Dermis blood vessel endothelial cell (primary cell): ENCODE measurements around the gene MOB3B. TPM values are rescaled to one million over a fixed set of nuclear protein-coding genes. Genes with fewer than 3 reads are reported as not detected.
"Not testable (repeated sequence)": the region's sequence is repeated elsewhere in the genome, so short reads cannot be mapped to it uniquely, and the experiment has no call there.

ENCODE experiments used
- DNase-seq: peaks from one replicate; pipeline ENCODE4 v3.0.0; 2010
- total RNA-seq: library from RNA; depleted of rRNA; stranded (reverse); fragments of >200 nt; gene quantifications from 2 replicates; pipeline ENCODE4 v1.2.3, GENCODE V29; 2014

Gene MOB3B
- total RNA-seq, 1 donor from 2014 or later = 0.85 TPM

DNA sequence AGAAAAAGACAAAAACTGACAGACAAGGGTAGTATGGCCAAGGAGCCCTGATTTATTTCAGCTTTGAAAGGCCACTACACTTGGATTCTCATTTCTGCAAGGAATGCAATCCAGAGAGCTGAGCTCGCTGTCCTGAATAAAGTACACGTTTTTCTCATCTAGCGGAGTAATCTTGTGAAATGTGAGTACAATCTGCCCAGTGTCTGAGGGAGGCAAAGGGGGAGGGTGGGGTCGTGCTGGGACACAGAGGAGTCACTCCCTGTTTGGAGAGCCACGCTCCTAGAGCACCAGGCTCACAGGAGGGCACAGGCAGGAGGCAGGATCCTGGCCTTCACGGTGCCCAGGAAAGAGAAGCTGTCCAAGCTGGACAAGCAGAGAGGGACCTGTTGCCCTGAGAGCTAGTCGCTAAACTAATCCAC lies 56.5 kb downstream of the MOB3B start:
- DNase-seq = no peak

DNA sequence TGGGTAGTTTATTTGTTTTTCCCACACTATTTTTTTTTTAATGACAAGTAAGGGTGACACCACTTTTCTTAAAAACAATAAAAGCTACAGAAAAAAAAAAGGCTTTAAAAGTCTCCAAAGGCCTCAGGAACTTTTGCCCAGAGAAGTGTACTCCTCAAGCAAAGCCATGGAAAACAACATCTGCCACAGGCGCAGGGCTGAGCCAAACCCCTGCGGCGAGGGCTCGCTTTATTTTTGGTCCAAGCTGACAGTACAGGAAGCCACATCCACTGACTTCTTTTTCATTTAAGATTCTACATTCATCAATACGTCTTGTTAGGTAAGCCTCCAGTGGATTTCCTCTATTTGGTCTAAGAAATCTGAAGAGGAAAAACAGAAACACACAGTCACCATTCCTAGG lies 57.4 kb downstream of the MOB3B start:
- no peak for DNase-seq

DNA sequence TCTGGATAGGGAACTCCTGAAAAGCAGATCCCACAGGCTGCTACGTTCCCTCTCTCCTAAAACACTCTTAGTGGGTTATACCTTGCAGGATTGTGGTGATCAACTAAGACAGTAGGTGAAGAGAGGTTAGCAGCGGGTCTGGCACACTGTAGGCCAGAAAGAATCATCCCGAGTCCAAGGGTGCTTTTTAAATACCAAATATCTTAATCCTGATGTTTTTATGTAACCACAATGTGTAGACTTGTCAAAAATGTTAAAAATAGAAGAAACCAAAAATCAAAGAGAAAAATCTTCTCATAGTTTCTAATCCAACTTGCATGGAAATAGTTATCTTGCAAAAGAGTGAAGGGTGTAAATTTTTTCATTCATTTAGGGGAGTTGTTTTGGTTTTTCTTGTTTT lies 57.8 kb downstream of the MOB3B start:
- no peak for DNase-seq

DNA sequence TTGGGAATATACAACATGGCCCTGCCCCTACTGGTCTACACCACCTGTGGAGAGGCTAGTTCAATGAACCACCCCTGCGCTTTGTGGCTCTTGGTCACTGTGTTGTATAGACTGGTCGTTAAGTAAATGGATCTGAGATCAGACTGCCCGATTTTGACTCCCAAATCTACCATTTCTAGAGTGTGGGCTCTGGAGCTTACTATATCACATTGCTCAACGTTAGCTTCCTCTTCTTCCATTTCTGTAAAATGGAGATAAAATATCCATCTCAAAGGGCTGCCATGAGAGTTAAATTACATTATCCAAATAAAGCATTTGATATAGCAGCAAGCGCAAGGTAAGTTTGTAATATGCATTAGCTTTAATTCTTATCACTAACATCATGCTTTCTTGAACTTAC lies 58.2 kb downstream of the MOB3B start:
- no peak for DNase-seq

DNA sequence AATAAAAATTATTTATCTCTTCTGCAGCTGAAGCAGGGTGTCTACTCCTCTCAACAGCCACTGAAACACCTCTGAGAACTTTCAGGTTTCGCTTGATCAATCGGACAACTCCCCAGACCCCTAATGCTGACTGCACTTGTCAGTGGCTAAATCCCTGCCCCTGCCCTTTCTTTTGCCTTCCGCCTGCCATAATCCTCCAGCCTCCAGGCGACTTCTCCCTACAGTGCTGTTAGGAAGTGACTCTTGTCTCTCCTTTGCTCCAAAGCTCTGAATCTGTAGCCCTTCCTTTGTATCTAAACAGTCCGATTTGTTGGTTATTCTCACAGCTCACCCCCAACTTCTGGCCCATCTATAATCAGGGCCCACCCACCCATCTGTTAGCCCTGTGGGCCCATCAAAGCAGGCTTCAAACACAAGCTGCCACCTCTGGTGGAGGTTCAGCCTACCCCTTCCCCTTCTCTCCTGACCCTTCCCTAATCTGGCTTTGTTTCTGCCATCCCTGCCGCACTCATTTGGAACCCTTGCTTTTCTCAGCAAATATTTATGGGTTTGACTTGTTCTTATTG lies 59.2 kb downstream of the MOB3B start:
- DNase-seq = no peak

DNA sequence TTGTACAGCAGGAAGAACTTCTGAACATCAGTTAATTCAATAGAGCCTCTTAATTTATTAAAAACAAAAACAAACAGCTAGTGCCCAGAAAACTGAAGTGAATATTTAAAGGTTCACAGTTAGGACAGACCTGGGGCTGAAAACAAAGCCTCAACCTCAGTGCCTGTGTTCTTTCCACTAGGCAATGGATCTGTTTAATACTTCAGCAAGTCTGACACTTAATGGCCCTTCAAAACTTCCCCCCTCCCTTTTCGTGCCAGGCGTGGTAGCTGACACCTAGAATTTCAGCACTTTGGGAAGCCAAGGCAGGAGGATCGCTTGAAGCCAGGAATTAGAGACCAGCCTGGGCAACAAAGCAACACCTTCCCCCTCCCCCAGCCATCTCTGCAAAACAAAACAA lies 60.1 kb downstream of the MOB3B start:
- DNase-seq = no peak

DNA sequence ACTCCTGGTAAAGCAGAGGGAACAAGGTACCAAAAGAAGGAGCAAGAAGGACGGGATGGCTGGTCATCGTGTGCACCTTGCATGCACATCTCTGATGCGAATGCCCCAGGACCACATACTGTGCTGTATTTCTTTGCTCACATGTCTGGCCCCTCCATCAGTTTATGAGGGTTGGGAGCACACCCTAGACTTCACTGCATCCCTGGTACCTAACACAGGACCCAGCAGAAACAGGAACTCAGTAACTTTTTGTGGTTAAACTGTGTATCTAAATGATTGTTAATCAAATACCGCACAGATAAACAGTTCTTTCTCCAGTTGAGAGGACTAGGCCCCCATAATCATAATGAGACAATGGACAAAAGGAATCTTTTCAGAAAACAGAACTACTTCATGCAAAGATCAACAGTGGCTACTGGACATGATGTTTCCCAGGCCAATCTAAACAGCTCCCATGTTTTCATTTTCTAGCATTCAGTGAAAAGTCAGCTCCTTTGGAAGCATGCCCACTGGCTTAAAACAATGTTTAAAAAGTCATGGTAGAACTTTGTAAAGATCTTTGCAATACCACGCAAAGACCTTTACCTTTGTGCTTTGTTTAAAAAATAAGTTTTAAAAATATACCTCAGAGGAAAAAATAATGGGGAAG lies 61.0 kb downstream of the MOB3B start:
- no peak for DNase-seq

DNA sequence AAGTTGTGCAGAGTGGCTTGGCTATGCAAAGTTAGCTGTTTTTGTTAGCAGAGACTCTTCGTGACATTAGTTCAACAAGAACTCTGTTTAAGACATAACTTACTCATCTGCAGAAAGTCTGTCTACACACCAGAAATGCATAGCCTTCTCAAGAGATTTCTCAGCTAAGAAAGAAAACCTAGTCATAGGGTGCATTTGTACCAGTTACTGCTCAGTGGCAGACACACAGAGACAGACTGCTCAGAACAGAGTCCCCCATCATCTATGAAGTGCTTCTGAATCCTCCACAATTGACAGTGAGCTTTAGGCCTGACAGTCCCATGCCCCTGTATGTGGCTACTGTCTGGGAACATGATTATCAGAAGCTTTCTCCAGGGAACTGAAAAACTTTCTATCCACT lies 61.6 kb downstream of the MOB3B start:
- DNase-seq = no peak

DNA sequence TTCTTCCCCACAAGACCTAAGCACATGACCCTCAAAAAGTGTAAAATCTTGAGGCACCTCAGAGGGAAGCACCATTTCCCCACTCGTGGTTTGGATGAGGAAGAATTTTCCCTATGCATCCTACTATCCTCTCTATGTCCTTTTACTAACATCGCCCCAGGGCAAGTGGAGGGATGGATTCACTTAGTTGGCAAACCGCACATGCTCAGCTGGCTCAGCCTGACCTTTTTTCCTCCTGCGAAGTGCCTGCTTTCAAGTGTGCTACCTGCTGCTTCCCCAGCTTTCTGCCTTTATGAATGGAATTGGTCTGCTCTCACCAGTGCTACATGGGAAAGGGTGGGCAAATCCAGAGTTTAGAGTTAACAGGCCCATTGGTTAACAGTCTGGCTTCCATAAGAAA lies 62.1 kb downstream of the MOB3B start:
- no peak for DNase-seq

DNA sequence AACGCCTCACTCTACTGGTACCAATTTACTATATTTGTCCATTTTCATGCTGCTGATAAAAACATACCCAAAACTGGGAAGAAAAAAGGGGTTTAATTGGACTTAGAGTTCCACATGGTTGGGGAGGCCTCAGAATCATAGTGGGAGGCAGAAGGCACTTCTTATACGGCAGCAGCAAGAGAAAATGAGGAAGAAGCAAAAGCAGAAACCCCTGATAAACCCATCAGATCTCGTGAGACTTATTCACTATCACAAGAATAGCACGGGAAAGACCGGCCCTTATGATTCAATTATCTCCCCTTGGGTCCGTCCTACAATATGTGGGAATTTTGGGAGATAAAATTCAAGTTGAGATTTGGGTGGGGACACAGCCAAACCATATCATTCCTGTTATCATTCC lies 63.1 kb downstream of the MOB3B start:
- DNase-seq = not testable (repeated sequence)

DNA sequence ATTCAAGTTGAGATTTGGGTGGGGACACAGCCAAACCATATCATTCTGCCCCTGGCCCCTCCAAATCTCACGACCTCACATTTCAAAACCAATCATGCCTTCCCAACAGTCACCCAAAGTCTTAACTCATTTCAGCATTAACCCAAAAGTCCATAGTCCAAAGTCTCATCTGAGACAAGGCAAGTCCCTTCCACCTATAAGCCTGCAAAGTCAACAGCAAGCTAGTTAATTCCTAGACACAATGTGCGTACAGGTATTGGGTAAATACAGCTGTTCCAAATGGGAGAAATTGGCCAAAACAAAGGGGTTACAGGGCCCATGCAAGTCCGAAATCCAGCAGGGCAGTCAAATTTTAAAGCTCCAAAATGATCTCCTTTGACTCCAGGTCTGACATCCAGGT lies 64.7 kb downstream of the MOB3B start:
- DNase-seq = not testable (repeated sequence)

DNA sequence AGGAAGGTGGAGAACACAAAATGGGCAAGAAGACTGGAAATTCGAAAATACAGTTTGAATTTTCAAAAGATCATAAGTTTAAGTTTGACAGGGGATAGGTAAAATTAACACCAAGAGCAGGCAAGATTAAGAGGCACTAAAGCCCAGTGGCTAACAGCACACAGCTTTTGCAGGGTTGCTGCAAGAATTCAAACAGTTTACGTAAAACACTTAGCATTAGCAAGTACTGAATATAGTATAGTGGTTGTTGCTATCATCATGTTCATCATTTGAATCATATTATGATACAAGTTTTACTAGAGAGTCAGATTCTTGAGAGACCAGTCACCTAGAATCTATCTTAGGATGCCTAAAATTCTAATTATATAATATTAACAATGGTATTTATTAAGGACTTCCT lies 66.8 kb downstream of the MOB3B start:
- DNase-seq = no peak

DNA sequence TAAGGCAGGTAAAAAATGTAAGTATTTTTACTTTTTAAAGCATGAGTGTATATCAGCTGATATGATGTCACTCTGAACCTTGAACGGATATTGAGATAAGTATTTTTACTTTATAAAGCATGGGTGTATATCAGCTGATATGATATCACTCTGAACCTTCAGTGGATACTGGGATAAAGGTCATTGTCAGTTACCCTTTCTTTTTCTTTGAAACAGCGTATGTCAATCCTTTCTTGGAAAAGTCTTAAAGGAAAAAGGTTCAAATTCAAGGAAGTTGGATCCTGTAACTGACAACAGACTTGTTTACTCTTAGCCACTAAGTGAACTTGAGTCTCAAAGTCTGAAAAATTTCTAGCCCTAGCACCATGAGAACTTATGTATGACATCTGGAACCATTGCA lies 67.2 kb downstream of the MOB3B start:
- DNase-seq = no peak

DNA sequence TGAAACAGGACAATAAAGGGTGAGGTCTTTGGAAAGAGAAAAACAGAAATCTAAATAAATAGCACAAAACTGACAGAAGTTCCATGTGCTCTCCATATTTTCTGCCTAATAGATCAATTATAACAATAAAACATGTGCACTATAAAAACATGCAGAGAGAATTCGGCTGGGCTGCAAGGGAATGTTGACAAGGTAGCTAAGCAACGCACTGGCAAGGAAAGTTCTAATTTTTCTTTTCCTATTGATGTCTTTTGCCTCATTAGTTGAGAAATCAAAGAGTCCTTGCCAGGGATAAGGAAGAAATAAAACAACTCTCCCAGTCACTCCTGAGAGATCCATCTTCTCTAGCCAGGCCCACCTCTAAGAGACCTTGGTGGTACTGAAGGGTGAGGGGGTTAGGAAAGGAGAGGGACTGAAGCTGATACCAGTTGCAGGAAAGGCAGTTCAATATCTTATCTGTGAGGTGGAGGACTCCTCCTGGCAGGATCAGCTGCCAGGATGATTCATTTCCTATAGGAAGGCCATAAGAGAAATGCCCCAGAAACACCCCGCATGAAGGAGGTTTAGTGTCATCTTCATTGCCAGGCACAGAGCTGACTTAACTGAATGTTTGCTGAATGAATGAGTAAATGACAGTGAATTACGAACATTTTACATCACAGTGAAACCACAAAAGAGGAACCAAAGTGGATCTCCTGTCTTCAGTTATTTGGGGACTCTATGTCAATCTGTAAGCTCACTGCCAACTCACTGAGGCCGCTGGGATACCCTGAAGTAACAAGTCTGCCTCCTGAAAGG lies 69.2 kb downstream of the MOB3B start:
- DNase-seq = peak; percentile 10

DNA sequence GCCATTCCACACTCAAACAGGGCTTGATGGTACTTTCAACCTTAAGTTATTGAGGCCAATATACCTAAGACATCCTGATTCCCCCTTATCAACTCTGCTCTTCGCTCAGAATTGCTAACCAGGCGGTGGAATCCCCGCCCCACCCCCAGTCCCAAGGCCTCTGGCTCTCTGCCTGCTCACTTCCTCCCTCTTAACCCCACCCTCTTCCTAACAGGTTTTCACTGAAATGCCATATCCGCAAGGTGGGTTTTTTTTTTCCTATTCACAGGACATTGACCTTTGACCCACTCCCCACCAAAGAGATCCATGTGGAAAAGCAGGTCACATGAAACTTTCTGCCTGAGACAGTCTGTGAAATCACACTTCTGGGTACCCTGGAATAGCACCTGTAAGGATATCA lies 72.2 kb downstream of the MOB3B start:
- DNase-seq = no peak

DNA sequence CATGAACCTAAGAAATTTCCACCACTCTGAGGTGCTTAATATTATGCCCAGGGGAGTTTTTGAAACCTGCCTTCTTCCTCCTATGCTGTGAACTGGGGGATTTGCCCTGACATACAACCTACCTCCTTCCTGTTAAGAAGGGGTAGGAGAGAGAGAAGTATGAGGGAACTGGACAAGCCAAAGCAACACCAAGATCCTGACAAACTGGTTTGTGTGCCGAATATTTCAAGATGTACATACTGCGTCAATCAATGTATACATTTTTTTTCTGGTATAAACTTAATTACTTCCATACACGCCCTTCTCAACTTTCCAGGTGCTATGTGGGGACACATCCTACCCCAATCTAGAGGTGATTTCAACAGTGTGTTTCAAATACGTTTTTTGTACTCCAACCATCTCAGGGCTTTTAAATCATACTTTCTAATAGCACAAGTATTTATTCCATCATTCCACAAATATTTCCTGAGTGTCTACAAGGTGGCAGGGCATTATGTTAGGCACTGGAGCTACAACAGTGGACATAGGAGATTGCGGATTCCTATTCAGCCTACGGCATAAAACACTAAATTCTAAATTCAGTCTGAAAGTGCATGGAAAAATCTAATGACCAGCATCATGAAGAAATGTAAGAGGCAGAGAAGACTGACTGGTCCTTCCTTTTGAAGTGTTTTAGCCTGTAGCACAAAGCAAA lies 75.6 kb downstream of the MOB3B start:
- no peak for DNase-seq

DNA sequence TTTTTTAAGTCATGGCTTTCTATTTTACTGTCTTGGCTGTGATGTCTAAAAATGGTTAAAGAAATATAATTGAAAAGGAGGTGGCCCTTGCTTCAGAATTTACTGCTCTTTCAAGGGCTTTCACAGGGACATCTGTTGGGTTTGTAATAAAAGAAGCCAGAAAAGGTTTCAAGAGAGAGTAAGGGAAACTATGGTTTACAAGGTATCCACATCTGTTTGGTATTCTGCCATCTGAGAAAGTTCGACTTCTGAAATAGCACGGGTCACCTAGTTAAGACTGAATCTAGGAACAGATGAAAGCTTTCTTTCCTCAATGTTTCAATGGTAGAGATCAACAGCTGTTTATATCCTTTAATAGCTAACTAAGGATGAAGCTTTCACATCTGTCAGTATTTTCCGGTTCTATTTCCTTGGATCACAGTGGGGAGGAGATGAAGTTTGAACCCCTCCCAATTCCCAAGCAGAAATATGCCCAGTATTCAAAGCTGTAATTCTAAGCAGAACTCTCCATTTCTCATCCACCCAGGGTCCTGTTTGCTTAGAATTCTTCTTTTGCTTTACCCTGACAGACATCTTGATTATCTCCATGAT lies 78.3 kb downstream of the MOB3B start:
- no peak for DNase-seq

DNA sequence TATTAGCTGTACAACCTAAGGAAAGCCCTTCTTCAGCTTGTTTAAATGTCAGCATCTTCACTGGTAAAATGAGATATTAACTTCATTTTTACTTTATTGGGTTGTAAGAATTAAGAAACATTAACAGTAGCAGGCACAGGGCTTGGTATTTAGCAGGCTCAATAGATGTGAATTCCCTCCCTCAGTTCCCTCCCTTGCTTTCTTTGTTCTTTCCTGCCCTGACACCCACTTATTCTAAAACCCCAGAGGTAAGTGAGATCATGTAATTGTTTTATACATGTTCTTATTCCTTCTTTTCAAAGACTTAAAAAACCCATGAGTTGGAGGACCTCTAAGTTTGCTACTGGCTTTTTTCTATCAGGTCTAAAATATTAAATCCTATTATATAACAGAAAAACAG lies 78.9 kb downstream of the MOB3B start:
- no peak for DNase-seq

DNA sequence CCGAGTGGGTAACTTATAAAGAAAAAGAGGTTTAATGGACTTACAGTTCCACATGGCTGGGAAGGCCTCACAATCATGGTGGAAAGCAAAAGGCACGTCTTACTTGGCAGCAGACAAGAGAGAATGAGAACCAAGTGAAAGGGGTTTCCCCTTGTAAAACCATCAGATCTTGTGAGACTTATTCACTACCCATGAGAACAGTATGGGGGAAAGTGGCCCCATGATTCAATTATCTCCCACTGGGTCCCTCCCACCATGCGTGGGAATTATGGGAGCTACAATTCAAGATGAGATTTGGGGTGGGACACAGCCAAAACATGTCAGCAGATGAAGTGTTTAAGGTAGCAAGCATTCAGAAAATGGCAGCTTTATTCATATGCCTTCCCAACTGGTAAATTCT lies 81.3 kb downstream of the MOB3B start:
- not testable (repeated sequence) for DNase-seq

DNA sequence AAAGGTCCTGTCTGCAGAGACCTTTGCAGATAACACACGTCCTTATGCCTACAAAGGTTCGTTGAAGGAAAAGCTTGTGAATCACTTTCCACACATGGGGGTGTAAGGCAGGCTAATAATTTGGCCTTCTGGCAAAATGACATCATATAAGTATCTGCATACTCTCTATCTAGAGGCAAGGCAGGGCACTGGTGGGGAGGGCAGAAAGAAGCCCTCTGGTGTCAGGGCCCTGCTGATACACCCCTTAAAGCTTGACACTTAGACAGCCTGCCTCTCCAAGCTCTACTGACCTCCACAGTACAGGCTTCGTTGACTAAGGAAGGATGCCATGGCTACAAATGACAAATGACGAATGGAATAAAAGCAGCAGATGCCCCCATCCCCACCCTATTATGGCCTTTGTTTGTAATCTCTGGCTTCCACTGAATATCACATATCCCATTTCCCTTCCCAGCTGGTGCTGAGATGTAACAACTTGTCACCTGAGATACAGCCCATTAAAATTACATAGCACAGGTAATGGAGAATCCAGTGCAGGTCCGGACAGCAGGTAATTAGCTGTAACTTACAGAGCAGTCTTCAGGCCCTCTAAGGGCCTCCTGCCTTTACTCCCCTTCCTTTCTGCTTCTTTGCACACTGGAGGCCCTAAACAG lies 82.5 kb downstream of the MOB3B start:
- no peak for DNase-seq

DNA sequence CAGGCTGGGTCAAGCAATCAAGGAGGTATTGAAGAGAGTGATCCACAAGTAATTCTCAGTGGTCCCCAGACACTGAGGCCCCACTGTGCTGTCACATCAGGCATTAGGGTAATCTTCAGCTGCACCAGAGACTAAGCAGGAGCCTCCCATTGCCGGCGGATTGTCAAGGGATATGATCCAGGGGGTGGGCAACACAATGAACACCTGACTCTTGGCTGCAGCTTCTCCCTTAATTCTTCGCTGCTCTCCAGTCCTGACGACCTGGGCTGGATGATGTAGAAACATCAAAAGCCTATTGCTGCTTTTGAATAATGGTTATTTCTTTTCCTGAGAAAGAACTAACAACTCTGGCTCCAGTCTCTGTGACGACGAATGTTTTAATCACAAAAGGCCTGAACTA lies 83.9 kb downstream of the MOB3B start:
- DNase-seq = no peak

DNA sequence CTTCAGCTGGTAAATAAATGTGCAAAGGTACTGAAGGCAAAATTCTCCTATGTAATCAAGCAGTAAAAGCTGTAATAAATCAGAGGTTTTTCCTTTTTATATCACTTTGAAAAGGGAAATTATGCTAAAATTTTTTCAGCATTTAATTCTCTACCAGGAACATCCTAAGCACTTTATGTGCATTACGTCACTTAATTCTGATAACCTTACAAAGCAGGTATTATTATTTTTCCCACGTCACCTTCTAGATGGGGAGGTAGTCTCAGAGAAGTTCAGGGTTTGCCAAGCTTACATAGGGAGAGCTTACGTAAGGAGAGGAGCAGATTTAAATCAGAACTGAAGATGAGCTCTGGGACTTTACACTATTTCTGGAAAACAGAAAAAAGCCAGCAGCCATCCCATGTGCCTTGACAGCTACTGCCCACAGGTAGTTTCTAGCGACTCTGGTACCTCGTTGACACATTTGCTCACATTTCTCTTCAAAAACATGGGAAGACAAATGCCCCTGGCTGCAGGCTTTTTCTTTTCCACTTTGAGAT lies 84.5 kb downstream of the MOB3B start:
- DNase-seq = no peak
